Endodermal cell (in vitro differentiated cells): ENCODE measurements around the gene NPHP4. TPM values are rescaled to one million over a fixed set of nuclear protein-coding genes. Genes with fewer than 3 reads are reported as not detected.

Experiments
- DNase-seq: peaks from one replicate; pipeline ENCODE4 v3.0.0-alpha.2; 2017
- H3K27ac ChIP-seq: 2 replicates; pipeline ENCODE4 v1.5.1; 2013; ENCODE audit warnings: mild to moderate bottlenecking, low read depth, low read length, moderate library complexity
- H3K27me3 ChIP-seq: 2 replicates; pipeline ENCODE4 v1.6.1; 2013; ENCODE audit warnings: mild to moderate bottlenecking, low read length, moderate library complexity; ENCODE audit not compliant: insufficient read depth, control insufficient read depth, poor library complexity, severe bottlenecking
- H3K36me3 ChIP-seq: 2 replicates; pipeline ENCODE4 v1.7.0; 2013; ENCODE audit warnings: mild to moderate bottlenecking, low read length, moderate library complexity; ENCODE audit not compliant: control insufficient read depth, insufficient read depth
- H3K4me1 ChIP-seq: one replicate; pipeline ENCODE4 v1.7.0; 2013; ENCODE audit warnings: low read length; ENCODE audit not compliant: control insufficient read depth, insufficient read depth
- H3K4me3 ChIP-seq: 2 replicates; pipeline ENCODE4 v1.5.1; 2013; ENCODE audit warnings: mild to moderate bottlenecking, low read length, moderate library complexity
- H3K9ac ChIP-seq: 2 replicates; pipeline ENCODE4 v1.6.1; 2013; ENCODE audit warnings: mild to moderate bottlenecking, low read length, moderate library complexity; ENCODE audit not compliant: poor library complexity, severe bottlenecking; ENCODE audit errors: extremely low read depth
- H3K9me3 ChIP-seq: 2 replicates; pipeline ENCODE4 v1.6.1; 2013; ENCODE audit warnings: mild to moderate bottlenecking, low read length, moderate library complexity; ENCODE audit not compliant: control insufficient read depth
- H3K27ac Mint-ChIP-seq: 2 replicates; pipeline ENCODE4 v1.8.0; 2020; ENCODE audit warnings: mixed read lengths
- H3K27me3 Mint-ChIP-seq: 2 replicates; pipeline ENCODE4 v1.8.0; 2021; ENCODE audit warnings: mild to moderate bottlenecking, mixed read lengths; ENCODE audit not compliant: insufficient read depth
- H3K36me3 Mint-ChIP-seq: 2 replicates; pipeline ENCODE4 v1.8.0; 2020; ENCODE audit warnings: low read depth, mixed read lengths
- H3K4me1 Mint-ChIP-seq: 2 replicates; pipeline ENCODE4 v1.8.0; 2020; ENCODE audit warnings: mixed read lengths
- H3K4me3 Mint-ChIP-seq: 2 replicates; pipeline ENCODE4 v1.8.0; 2020; ENCODE audit warnings: mild to moderate bottlenecking, moderate library complexity, mixed read lengths
- H3K9me3 Mint-ChIP-seq: 2 replicates; pipeline ENCODE4 v1.8.0; 2020; ENCODE audit warnings: mild to moderate bottlenecking, mixed read lengths
- CTCF ChIP-seq: fragments of 200-600 bp; sonication (generic); conservative IDR thresholded peaks from 2 replicates; pipeline ENCODE4 v1.5.0; 2021; ENCODE audit warnings: antibody characterized with exemption, mild to moderate bottlenecking
- WGBS, 2 experiments: methylation state at CpG; one replicate each; pipeline versions ENCODE4 v1.1.5 to v1.1.7; 2013; ENCODE audit warnings: missing lambda C conversion rate in 2 of 2, mixed read lengths in 1 of 2; ENCODE audit not compliant: insufficient coverage in 1 of 2, insufficient read length in 1 of 2; 5-methylcytosine and 5-hydroxymethylcytosine counted together
- total RNA-seq, 2 donors: library from RNA; stranded (reverse); fragmentation: NEBNext Ultra II Directional in 1 of 2; extraction: Animal tissue kit (Norgen Biotek cat#: 25700) in 1 of 2; gene quantifications; 2 replicates in 1 of 2; 3 replicates in 1 of 2; pipeline ENCODE4 v1.2.1, GENCODE V29; 2021

Gene NPHP4
- total RNA-seq, 2 donors from 2014 or later: 19.1 to 25.4 TPM

- H3K27ac ChIP-seq: no peak overlapping the region
- Mint-ChIP-seq H3K9me3 (no peaks in the 10 kb centered on the region), H3K27ac (no peak overlapping the region), H3K4me1 (peaks cover 13% of the 10 kb centered on the region), H3K27me3 (no peaks in the 10 kb centered on the region), H3K4me3 (no peak overlapping the region), H3K36me3 (peaks cover 39% of the 10 kb centered on the region)
- H3K36me3 ChIP-seq: peaks cover 5% of the 10 kb centered on the region
- H3K27me3 ChIP-seq: no peaks in the 10 kb centered on the region
- no peak for TF ChIP-seq CTCF
- no peaks in the 10 kb centered on the region for H3K4me1 ChIP-seq
- DNase-seq: no peak
- H3K4me3 ChIP-seq: no peak overlapping the region
- H3K9ac ChIP-seq: no peak overlapping the region
- H3K9me3 ChIP-seq: no peaks in the 10 kb centered on the region
- 81 to 96% methylated on average over 3 to 4 of the region's 4 CpGs for WGBS, 2 experiments
These were observed 20.1 kb downstream of the NPHP4 start for GRCh38 chr1:5972198-5972520.

DNA sequence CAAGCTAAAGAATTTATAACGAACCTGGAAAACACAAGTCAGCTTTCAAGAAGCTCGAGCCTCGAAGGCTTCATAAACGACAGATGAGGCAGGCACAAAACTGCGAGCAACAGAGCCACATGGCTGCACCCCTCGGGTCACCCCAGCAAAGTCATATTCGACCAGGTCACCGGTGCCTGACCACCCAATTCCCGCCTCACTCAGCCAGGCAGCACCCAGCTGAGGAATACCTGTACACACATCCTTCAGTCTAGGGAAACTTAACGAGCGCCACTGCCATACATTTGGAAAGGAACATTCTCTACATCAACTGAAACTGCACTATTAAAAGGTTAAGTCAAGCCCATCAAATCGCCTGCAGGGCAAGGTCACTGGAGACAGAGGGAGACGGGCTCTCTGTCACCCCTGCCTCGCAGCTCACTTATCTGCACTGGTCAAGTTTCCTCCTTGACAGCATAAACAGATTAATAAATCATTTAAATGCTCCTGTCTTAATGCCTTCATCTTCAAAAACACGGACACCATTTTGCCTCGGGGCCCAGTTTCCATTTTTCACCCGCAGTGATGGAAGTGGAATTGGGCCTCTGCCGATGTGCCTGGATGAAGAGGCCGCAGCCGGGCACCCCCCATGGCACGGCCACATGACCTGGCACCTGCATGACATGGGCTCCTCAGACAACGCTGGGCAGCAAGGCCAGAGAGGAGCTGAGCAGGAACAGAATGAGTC, 20.6 kb downstream of the NPHP4 start:
- Histone ChIP-seq H3K27ac (no peak overlapping the region), H3K9ac (no peak overlapping the region), H3K9me3 (no peaks in the 10 kb centered on the region), H3K36me3 (peaks cover 5% of the 10 kb centered on the region), H3K27me3 (no peaks in the 10 kb centered on the region), H3K4me3 (no peak overlapping the region), H3K4me1 (no peaks in the 10 kb centered on the region)
- Mint-ChIP-seq H3K27ac (peak overlapping the region; percentile 48), H3K27me3 (no peaks in the 10 kb centered on the region), H3K9me3 (no peaks in the 10 kb centered on the region), H3K4me3 (no peak overlapping the region), H3K36me3 (peaks cover 37% of the 10 kb centered on the region), H3K4me1 (peaks cover 13% of the 10 kb centered on the region)
- DNase-seq: no peak
- no peak for TF ChIP-seq CTCF
- WGBS, 2 experiments: 93 to 96% methylated on average over 20 to 22 of the region's 22 CpGs

GRCh38 chr1:5970610-5971273, 21.5 kb downstream of the NPHP4 start:
- peak overlapping the region; percentile 48 for H3K27ac Mint-ChIP-seq
- WGBS, 2 experiments: 87 to 91% methylated on average over 8 to 13 of the region's 13 CpGs

More at GRCh38 chr1:5970610-5971273, 21.5 kb downstream of the NPHP4 start:
- Histone ChIP-seq H3K27me3 (no peaks in the 10 kb centered on the region), H3K9ac (no peak overlapping the region), H3K4me3 (no peak overlapping the region), H3K27ac (no peak overlapping the region), H3K9me3 (no peaks in the 10 kb centered on the region), H3K36me3 (peaks cover 5% of the 10 kb centered on the region), H3K4me1 (no peaks in the 10 kb centered on the region)
- no peak for DNase-seq
- no peak overlapping the region for H3K4me3 Mint-ChIP-seq
- H3K27me3 Mint-ChIP-seq: no peaks in the 10 kb centered on the region
- H3K36me3 Mint-ChIP-seq: peaks cover 39% of the 10 kb centered on the region
- no peaks in the 10 kb centered on the region for H3K9me3 Mint-ChIP-seq
- TF ChIP-seq CTCF: no peak
- peaks cover 13% of the 10 kb centered on the region for H3K4me1 Mint-ChIP-seq
